ENCODE results near the gene NRXN3.

DNA sequence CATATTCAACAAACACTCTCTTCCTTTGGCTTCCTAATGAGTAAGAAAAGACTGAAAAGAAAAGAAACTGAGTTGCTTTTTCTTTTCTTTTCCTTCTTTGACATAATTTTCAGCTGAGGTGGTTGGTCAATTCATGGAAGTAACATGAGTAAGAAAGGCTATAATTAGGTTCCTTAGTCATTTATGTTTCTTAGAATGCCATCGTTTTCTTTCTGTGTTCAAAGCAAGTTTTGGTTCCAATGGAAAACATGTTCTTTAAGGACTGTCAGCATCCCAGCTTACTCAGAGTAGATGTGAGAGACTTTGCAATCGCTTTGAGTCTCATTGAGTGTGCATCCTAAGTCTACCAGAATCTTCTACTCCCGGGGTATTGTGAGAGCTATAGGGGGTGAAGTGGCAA, 1158.7 kb downstream of the NRXN3 start:
- TF ChIP-seq, protein P1, sequence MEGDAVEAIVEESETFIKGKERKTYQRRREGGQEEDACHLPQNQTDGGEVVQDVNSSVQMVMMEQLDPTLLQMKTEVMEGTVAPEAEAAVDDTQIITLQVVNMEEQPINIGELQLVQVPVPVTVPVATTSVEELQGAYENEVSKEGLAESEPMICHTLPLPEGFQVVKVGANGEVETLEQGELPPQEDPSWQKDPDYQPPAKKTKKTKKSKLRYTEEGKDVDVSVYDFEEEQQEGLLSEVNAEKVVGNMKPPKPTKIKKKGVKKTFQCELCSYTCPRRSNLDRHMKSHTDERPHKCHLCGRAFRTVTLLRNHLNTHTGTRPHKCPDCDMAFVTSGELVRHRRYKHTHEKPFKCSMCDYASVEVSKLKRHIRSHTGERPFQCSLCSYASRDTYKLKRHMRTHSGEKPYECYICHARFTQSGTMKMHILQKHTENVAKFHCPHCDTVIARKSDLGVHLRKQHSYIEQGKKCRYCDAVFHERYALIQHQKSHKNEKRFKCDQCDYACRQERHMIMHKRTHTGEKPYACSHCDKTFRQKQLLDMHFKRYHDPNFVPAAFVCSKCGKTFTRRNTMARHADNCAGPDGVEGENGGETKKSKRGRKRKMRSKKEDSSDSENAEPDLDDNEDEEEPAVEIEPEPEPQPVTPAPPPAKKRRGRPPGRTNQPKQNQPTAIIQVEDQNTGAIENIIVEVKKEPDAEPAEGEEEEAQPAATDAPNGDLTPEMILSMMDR (IDR thresholded peaks at IDR 0.05; ENCODE audit: insufficient read depth, low read length, poor library complexity, severe bottlenecking) = no peak
- TF ChIP-seq EZH2phosphoT487 (conservative IDR thresholded peaks at IDR 0.05; ENCODE audit: low read length) = no peak
